Measurements from ENCODE around the gene PCGF6.

The PCGF6 gene

GRCh38 chr10:103257812-103258211 is 93.1 kb downstream of the PCGF6 start:
- no peak for DNase-seq (ENCODE audit: low read depth)
- no peak for TF ChIP-seq CTCF (IDR thresholded peaks at IDR 0.05; ENCODE audit: control insufficient read depth, extremely low read depth, insufficient read depth)
- H3K4me3 ChIP-seq (ENCODE audit: low read depth, low read length) = no peak overlapping the region

GRCh38 chr10:103256613-103257012 is 94.3 kb downstream of the PCGF6 start:
- no peak for DNase-seq (ENCODE audit: low read depth)
- no peak overlapping the region for H3K4me3 ChIP-seq (ENCODE audit: low read depth, low read length)
- TF ChIP-seq CTCF (IDR thresholded peaks at IDR 0.05; ENCODE audit: control insufficient read depth, extremely low read depth, insufficient read depth) = no peak

GRCh38 chr10:103254538-103255325 is 96.2 kb downstream of the PCGF6 start:
- TF ChIP-seq CTCF (IDR thresholded peaks at IDR 0.05; ENCODE audit: control insufficient read depth, extremely low read depth, insufficient read depth) = no peak
- H3K4me3 ChIP-seq (ENCODE audit: low read depth, low read length) = no peak overlapping the region
- DNase-seq (ENCODE audit: low read depth) = no peak

- H3K4me3 ChIP-seq (ENCODE audit: low read depth, low read length) = no peak overlapping the region
- no peak for DNase-seq (ENCODE audit: low read depth)
- TF ChIP-seq CTCF (IDR thresholded peaks at IDR 0.05; ENCODE audit: control insufficient read depth, extremely low read depth, insufficient read depth) = no peak
Observed at GRCh38 chr10:103254113-103254512, 96.8 kb downstream of the PCGF6 start.
